PC-3 (cell line): ENCODE results near the gene CACHD1. TPM values are rescaled to one million over a fixed set of nuclear protein-coding genes. Genes with fewer than 3 reads are reported as not detected.

Experiments used
- ATAC-seq: fragments of 200-7000 bp; cut with Tn5 transposase; 2 replicates; pipeline ENCODE4 v1.9.1; 2020; ENCODE audit warnings: mild to moderate bottlenecking, moderate library complexity
- BruUV-seq: library from RNA; stranded (reverse); fragments of 400-500 nt; replicated peaks from 2 replicates; lab custom pipeline; 2021; lab: Mats Ljungman, UMichigan
- CTCF ChIA-PET: fragments of 300-600 bp; sonication (Branson Sonifier 250); formaldehyde crosslinking; loops from one replicate; lab custom pipeline; 2022; ENCODE audit warnings: antibody characterized with exemption; lab: Charles Lee
- POLR2A ChIA-PET: fragments of 300-600 bp; sonication (Branson Sonifier 250); formaldehyde crosslinking; loops from one replicate; lab custom pipeline; 2022; ENCODE audit warnings: antibody characterized with exemption; ENCODE audit not compliant: unreplicated experiment; lab: Charles Lee
- DNase-seq: peaks from one replicate; pipeline ENCODE4 v3.0.0-alpha.2; 2015
- H2AFZ ChIP-seq: fragments of 300-600 bp; sonication (generic); 2 replicates; pipeline ENCODE4 v1.6.0; 2016; ENCODE audit warnings: antibody characterized with exemption, low read length
- H3F3A ChIP-seq: fragments of 300-600 bp; sonication (generic); one replicate; pipeline ENCODE4 v1.6.0; 2017; ENCODE audit warnings: antibody characterized with exemption, low read length, control low read depth, mild to moderate bottlenecking; ENCODE audit not compliant: unreplicated experiment
- H3K27ac ChIP-seq: fragments of 300-600 bp; sonication (generic); 2 replicates; pipeline ENCODE4 v1.5.1; 2016; ENCODE audit warnings: mild to moderate bottlenecking, low read length
- H3K27me3 ChIP-seq: fragments of 300-600 bp; sonication (generic); 2 replicates; pipeline ENCODE4 v1.6.1; 2016; ENCODE audit warnings: low read length, mixed read lengths
- H3K36me3 ChIP-seq: fragments of 300-600 bp; sonication (generic); 2 replicates; pipeline ENCODE4 v1.6.1; 2016; ENCODE audit warnings: low read depth, mixed run types, low read length, mixed read lengths
- H3K4me1 ChIP-seq: fragments of 300-600 bp; sonication (generic); 2 replicates; pipeline ENCODE4 v1.5.1; 2016; ENCODE audit warnings: low read length; ENCODE audit not compliant: insufficient read depth
- H3K4me2 ChIP-seq: fragments of 300-600 bp; sonication (generic); 2 replicates; pipeline ENCODE4 v1.6.0; 2016; ENCODE audit warnings: low read length
- H3K4me3 ChIP-seq: fragments of 300-600 bp; sonication (generic); 2 replicates; pipeline ENCODE4 v1.5.1; 2016; ENCODE audit warnings: mild to moderate bottlenecking, low read length, mixed read lengths
- H3K79me2 ChIP-seq: fragments of 300-600 bp; sonication (generic); 2 replicates; pipeline ENCODE4 v1.6.1; 2017; ENCODE audit warnings: low read length, mixed read lengths
- H3K9ac ChIP-seq: fragments of 300-600 bp; sonication (generic); 2 replicates; pipeline ENCODE4 v1.6.0; 2016; ENCODE audit warnings: mild to moderate bottlenecking, low read length
- H3K9me2 ChIP-seq: fragments of 300-600 bp; sonication (generic); replicated peaks from 2 replicates; pipeline ENCODE4 v1.6.1; 2016; ENCODE audit warnings: mixed run types, low read length, mixed read lengths
- H3K9me3 ChIP-seq: fragments of 300-600 bp; sonication (generic); 2 replicates; pipeline ENCODE4 v1.6.1; 2016; ENCODE audit warnings: low read length, mixed read lengths
- H4K20me1 ChIP-seq: fragments of 300-600 bp; sonication (generic); 2 replicates; pipeline ENCODE4 v1.6.1; 2016; ENCODE audit warnings: low read length, mixed read lengths
- EZH2 ChIP-seq: fragments of 300-600 bp; sonication (generic); IDR thresholded peaks from one replicate; pipeline ENCODE4 v1.6.1; 2017; ENCODE audit warnings: antibody characterized with exemption, mild to moderate bottlenecking, low read length; ENCODE audit not compliant: unreplicated experiment
- EZH2phosphoT487 ChIP-seq: fragments of 300-600 bp; sonication (generic); IDR thresholded peaks from 2 replicates; pipeline ENCODE4 v1.6.1; 2018; ENCODE audit warnings: mild to moderate bottlenecking, antibody characterized with exemption, low read length, borderline replicate concordance
- intact Hi-C: fragments of 100-400 bp; cut with micrococcal nuclease; formaldehyde crosslinking; loops from 2 replicates; pipeline ENCODE4 v1.9.0; 2023
- total RNA-seq: library from RNA; depleted of rRNA; stranded (reverse); fragments of >200 nt; gene quantifications from 2 replicates; pipeline ENCODE4 v1.2.3, GENCODE V29; 2014
- TF ChIP-seq, protein P1 (sequence below): fragments of 300-600 bp; sonication (generic); conservative IDR thresholded peaks from 2 replicates; pipeline ENCODE4 v1.5.1; 2017; ENCODE audit warnings: antibody characterized with exemption, low read depth, mild to moderate bottlenecking, low read length

Gene CACHD1
- total RNA-seq, 1 experiment from 2014 or later: 6.6 TPM

DNA sequence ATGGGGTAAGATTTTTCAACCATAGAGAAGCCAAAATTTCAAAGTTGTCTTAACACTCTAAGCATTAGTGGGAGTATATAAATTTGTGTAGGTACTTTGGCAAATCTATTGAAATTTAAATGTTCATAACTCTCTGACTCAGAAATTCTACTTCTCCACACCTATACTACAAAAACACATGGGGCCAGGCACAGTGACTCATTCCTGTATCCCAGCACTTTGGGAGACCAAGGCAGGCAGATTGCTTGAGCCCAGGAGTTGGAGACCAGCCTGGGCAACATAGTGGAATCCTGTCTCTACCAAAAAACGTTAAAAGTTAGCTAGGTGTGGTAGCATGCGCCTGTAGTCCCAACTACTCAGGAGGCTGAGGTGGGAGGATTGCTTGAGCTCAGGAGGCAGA lies 233.7 kb downstream of the CACHD1 start:
- Histone ChIP-seq H3F3A (no peaks in the 10 kb centered on the region), H3K9me3 (no peaks in the 10 kb centered on the region), H3K27me3 (no peaks in the 10 kb centered on the region), H4K20me1 (no peaks in the 10 kb centered on the region), H2AFZ (no peak overlapping the region), H3K9me2 (0 out of 2 replicates have a peak, but pooled peaks cover 3% of the 10 kb centered on the region), H3K4me2 (no peak overlapping the region), H3K27ac (no peak overlapping the region), H3K36me3 (no peaks in the 10 kb centered on the region), H3K4me3 (no peak overlapping the region), H3K4me1 (no peaks in the 10 kb centered on the region), H3K9ac (no peak overlapping the region), H3K79me2 (no peaks in the 10 kb centered on the region)
- BruUV-seq: no TSS peak
- CTCF ChIA-PET: no interaction called here
- POLR2A ChIA-PET: no interaction called here
- intact Hi-C loops: no loop called here
- TF ChIP-seq EZH2 (no peak), EZH2phosphoT487 (no peak)
- TF ChIP-seq, protein P1, sequence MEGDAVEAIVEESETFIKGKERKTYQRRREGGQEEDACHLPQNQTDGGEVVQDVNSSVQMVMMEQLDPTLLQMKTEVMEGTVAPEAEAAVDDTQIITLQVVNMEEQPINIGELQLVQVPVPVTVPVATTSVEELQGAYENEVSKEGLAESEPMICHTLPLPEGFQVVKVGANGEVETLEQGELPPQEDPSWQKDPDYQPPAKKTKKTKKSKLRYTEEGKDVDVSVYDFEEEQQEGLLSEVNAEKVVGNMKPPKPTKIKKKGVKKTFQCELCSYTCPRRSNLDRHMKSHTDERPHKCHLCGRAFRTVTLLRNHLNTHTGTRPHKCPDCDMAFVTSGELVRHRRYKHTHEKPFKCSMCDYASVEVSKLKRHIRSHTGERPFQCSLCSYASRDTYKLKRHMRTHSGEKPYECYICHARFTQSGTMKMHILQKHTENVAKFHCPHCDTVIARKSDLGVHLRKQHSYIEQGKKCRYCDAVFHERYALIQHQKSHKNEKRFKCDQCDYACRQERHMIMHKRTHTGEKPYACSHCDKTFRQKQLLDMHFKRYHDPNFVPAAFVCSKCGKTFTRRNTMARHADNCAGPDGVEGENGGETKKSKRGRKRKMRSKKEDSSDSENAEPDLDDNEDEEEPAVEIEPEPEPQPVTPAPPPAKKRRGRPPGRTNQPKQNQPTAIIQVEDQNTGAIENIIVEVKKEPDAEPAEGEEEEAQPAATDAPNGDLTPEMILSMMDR: no peak
- DNase-seq (peak; percentile 31), ATAC-seq (peak; percentile 31)

DNA sequence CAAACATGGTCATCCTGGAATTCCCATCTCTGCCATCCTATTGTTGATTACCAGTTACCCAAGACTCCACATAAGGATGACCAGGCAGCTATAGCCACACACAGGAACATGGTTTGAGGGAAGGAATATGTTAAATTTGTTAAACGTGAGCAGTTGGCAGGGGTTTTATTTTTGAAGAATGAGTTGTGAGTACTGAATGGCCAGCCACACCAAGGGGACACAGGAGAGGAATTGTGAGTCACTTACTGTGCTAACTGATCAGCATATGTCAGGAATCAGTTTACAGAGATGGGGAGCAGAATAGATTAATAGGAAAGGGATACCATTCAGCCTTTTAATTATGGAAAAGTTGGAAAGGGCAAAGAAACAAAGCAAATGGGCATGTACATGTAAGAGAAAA lies 235.7 kb downstream of the CACHD1 start:
- 0 out of 2 replicates have a peak, but pooled peaks cover 3% of the 10 kb centered on the region for H3K9me2 ChIP-seq
- H3K4me3 ChIP-seq: no peak overlapping the region
- ATAC-seq: no peak
- no peaks in the 10 kb centered on the region for H3F3A ChIP-seq
- intact Hi-C loops: no loop called here
- no peak for DNase-seq
- no TSS peak for BruUV-seq
- H3K79me2 ChIP-seq: no peaks in the 10 kb centered on the region
- no peak overlapping the region for H2AFZ ChIP-seq
- no peak overlapping the region for H3K4me2 ChIP-seq
- H3K9me3 ChIP-seq: no peaks in the 10 kb centered on the region
- ChIA-PET CTCF (no interaction called here), POLR2A (no interaction called here)
- H3K27ac ChIP-seq: no peak overlapping the region
- no peak for TF ChIP-seq EZH2
- TF ChIP-seq EZH2phosphoT487: no peak
- TF ChIP-seq, protein P1: no peak
- no peaks in the 10 kb centered on the region for H3K4me1 ChIP-seq
- no peaks in the 10 kb centered on the region for H4K20me1 ChIP-seq
- H3K36me3 ChIP-seq: no peaks in the 10 kb centered on the region
- H3K9ac ChIP-seq: no peak overlapping the region
- no peaks in the 10 kb centered on the region for H3K27me3 ChIP-seq

DNA sequence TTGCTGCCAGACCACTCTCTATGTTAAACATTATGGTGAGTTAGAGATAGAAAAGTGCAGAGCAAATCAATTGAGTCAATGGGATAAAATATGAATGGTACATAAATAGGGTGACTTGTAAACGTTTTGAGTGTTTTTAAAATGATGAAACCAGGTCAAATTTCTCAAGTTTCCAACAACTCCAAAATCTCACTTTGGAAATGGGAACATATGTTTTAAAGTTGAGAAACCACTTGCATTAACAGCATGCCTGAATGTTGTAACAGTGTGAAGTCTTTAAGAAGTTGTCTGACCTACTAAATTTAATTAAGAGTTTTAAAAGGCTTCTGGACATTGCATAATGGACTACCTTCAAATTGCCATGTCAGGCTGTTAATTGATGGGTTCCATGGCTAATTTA lies 241.3 kb downstream of the CACHD1 start:
- intact Hi-C loops: no loop called here
- no peak for TF ChIP-seq EZH2
- TF ChIP-seq, protein P1: no peak
- no peak for TF ChIP-seq EZH2phosphoT487
- no peak for DNase-seq
- ATAC-seq: no peak
- Histone ChIP-seq H3K27me3 (no peaks in the 10 kb centered on the region), H2AFZ (no peak overlapping the region), H3K9me2 (0 out of 2 replicates have a peak, but pooled peaks cover 3% of the 10 kb centered on the region), H3K4me1 (no peaks in the 10 kb centered on the region), H3K9ac (no peak overlapping the region), H3K9me3 (no peaks in the 10 kb centered on the region), H3K27ac (no peak overlapping the region), H3F3A (no peaks in the 10 kb centered on the region), H3K36me3 (no peaks in the 10 kb centered on the region), H3K79me2 (no peaks in the 10 kb centered on the region), H4K20me1 (no peaks in the 10 kb centered on the region), H3K4me3 (no peak overlapping the region), H3K4me2 (no peak overlapping the region)
- ChIA-PET CTCF (no interaction called here), POLR2A (interaction anchor here (0.6 kb wide), 1 partner anchor 450 kb away, joined by 3 read pairs; no protein-coding TSS in a partner anchor)
- no TSS peak for BruUV-seq
